Measurements from ENCODE around the gene OSCAR. TPM values are rescaled to one million over a fixed set of nuclear protein-coding genes. Genes with fewer than 3 reads are reported as not detected.

OSCAR gene
- total RNA-seq, 2 donors from 2014 or later = 1.1 to 2.3 TPM

DNA sequence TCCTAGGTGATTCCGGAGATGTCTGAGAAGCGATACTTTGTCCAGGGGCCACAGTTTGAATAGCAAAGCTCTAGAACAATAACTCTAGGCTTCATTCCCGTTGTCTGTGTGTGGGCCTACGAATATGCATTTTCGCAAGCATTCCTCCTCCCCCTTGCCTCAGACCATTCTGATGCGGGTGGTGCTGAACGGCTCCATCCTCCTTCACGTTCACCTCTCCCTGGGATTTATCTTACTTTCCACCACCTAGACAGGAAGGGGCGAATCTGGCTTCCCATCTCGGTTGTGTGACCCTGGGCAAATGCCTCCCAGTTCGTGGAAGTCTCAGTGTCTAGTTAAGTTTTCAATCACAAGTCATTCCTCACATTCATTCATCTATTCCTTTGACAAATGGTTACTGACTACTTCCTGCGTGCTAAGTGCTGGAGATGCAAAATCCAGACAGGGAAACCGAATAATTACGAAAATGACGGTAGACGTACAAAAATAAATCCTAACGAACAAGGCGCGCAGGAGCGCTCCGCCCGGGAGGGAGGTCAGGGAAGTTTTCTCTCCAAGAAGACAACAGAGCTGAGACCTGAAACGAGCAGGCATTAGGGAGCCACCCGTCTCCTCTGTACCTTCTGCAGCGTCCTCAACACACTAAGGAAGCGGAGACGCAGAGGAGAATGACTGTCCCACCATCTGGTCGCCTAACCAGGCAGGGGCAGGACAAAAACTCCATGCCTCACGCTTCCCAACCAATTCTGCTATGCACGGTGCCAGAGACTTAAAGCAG, 35.7 kb upstream of the OSCAR start:
- no peaks in the 10 kb centered on the region for H3K9me3 Mint-ChIP-seq

DNA sequence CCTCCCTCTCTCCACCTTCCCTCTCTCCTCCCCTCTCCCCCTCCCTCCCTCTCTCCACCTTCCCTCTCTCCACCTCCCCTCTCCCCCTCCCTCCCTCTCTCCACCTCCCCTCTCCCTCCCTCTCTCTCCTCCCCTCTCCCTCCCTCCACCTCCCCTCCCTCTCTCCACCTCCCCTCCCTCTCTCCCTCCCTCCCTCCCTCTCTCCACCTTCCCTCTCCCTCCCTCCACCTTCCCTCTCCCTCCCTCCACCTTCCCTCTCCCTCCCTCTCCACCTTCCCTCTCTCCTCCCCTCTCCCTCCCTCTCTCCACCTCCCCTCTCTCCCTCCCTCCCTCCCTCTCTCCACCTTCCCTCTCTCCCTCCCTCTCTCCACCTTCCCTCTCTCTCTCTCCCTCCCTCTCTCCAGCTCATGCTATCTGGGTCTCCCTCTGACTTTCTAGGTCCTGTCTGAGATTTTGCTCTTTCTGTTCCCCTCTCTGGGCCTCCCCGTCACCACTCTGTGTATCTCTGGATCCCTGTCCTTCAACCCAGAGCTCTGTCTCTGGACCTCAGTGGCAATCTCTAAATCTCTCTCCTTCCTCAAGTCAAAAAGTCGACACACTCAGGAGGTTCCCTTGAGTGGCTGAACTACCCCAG, 33.5 kb upstream of the OSCAR start:
- DNase-seq (no peak), ATAC-seq (replicated peaks in 1 of 2) (no peak)
- Mint-ChIP-seq H3K4me3 (no peak overlapping the region), H3K9me3 (no peaks in the 10 kb centered on the region), H3K27me3 (ENCODE audit: low read depth) (no peaks in the 10 kb centered on the region), H3K4me1 (ENCODE audit: low read depth) (peaks cover 19% of the 10 kb centered on the region), H3K27ac (no peak overlapping the region), H3K36me3 (ENCODE audit: insufficient read depth in 2 of 2) (peaks cover 3 to 6% of the 10 kb centered on the region in 2 donors)

More for the DNA sequence above, 35.7 kb upstream of the OSCAR start:
- Mint-ChIP-seq H3K4me1 (ENCODE audit: low read depth) (peaks cover 38% of the 10 kb centered on the region), H3K27me3 (ENCODE audit: low read depth) (no peaks in the 10 kb centered on the region), H3K4me3 (peak overlapping the region; percentile 90 to 97), H3K27ac (no peak overlapping the region), H3K36me3 (ENCODE audit: insufficient read depth in 2 of 2) (peaks cover 6 to 7% of the 10 kb centered on the region in 2 donors)
- no peak for DNase-seq
- ATAC-seq (replicated peaks in 1 of 2) = no peak

DNA sequence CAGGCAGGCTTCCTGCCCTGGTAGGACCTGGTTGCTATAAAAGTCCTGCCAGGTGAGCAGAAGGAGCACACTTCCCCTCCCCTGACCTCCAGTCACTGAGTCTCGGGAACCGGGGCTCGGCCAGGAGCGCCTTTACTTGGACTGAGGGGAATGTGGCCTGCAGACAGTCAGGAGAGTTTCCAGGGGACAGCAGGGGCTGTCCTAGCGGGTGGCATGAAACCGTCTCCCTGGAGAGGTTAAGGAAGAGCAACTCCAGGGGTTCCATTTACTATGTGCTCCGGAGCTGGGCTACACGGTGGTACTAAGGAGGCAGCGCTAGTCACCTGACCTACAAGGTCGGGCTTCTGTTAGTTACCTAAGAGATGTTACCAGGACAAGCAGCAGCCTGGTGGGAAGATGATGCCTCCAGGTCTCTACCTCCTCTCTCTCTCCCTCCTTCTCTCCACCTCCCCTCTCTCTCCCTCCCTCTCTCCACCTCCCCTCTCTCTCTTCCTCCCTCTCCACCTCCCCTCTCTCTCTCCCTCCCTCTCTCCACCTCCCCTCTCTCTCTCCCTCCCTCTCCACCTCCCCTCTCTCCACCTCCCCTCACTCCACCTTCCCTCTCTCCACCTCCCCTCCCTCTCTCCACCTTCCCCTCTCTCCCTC, 32.8 kb upstream of the OSCAR start:
- H3K9me3 Mint-ChIP-seq = no peaks in the 10 kb centered on the region
- H3K4me1 Mint-ChIP-seq (ENCODE audit: low read depth) = peaks cover 13% of the 10 kb centered on the region
- H3K4me3 Mint-ChIP-seq = no peak overlapping the region
- ATAC-seq (replicated peaks in 1 of 2) (no peak), DNase-seq (no peak)
- H3K27ac Mint-ChIP-seq = no peak overlapping the region
- peaks cover 0 to under 1% of the 10 kb centered on the region in 2 donors for H3K36me3 Mint-ChIP-seq (ENCODE audit: insufficient read depth in 2 of 2)
- no peaks in the 10 kb centered on the region for H3K27me3 Mint-ChIP-seq (ENCODE audit: low read depth)

DNA sequence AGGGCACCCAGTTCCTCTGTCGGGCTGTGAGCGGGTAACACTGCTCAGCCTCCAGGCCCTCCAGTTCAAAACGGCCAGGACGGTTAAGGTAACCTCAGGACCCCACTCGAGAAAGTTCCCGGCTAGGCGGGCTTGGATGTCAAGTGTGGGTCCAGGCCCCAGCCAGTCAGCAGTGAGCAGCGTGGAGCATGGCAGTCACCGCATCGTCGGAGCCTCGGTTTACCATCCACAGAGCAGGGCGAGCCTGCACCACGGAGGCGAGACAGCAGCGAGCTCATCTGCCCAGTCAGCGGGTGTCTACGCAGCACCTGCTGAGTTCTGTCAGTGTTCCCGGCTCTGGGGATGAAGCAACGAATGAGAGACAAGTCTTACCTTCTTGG, 29.0 kb upstream of the OSCAR start:
- Mint-ChIP-seq H3K27me3 (ENCODE audit: low read depth) (no peaks in the 10 kb centered on the region), H3K27ac (no peak overlapping the region), H3K9me3 (no peaks in the 10 kb centered on the region), H3K36me3 (ENCODE audit: insufficient read depth in 2 of 2) (peaks cover 0 to 2% of the 10 kb centered on the region in 2 donors), H3K4me3 (no peak overlapping the region), H3K4me1 (ENCODE audit: low read depth) (no peaks in the 10 kb centered on the region)
- no peak for ATAC-seq (replicated peaks in 1 of 2)
- DNase-seq = no peak

DNA sequence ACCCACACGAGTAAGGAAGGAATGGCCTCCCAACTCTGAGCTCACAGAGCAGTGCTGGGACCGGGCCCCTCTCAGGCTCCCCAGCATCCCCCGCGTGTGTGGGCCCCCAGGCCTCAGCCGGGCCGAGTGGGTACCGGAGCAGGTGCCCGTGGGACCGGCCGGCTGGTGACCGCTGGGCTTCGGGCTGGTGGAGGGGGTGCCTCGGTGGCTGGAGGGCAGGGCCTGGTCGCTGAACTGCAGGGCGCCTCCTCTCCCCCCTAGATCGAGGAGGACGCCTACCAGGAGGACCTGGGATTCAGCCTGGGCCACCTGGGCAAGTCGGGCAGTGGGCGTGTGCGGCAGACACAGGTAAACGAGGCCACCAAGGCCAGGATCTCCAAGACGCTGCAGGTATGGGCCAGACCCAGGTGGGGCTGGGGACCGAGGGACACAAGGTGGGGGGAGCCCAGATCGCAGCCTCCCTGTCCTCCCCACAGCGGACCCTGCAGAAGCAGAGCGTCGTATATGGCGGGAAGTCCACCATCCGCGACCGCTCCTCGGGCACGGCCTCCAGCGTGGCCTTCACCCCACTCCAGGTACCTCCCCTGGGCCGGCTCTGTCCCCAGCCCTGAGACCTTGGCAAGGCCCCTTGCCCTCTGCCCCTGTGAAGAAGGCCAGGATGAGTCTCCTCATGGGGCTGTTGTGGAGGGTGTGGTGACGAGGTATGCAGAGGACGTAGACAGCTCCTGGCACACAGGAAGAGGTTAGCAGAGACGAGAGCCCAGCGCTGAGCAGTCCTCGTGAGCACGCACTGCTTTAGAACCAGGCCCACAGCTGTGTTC, 28.4 kb upstream of the OSCAR start:
- no peaks in the 10 kb centered on the region for H3K4me1 Mint-ChIP-seq (ENCODE audit: low read depth)
- no peak for DNase-seq
- no peaks in the 10 kb centered on the region for H3K9me3 Mint-ChIP-seq
- H3K4me3 Mint-ChIP-seq = no peak overlapping the region
- H3K27me3 Mint-ChIP-seq (ENCODE audit: low read depth) = no peaks in the 10 kb centered on the region
- H3K36me3 Mint-ChIP-seq (ENCODE audit: insufficient read depth in 2 of 2) = peaks cover 0 to 2% of the 10 kb centered on the region in 2 donors
- ATAC-seq (replicated peaks in 1 of 2) = no peak
- no peak overlapping the region for H3K27ac Mint-ChIP-seq

DNA sequence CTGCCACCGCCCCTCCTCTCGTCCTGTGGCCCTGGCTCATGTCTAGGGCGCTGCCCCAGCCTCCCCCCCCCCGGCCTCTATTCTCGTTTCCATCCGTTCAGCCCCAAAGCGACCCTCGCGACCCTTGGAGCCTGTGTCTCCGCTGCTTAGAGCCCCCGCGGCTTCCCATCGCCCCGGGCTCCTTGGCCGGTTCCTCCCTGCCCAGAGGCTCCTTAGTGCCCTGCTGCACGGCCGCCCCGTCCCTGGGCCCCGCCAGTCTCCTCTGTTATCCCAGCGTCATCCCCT, 27.8 kb upstream of the OSCAR start:
- H3K27me3 Mint-ChIP-seq (ENCODE audit: low read depth) = no peaks in the 10 kb centered on the region
- no peak for DNase-seq
- H3K9me3 Mint-ChIP-seq = no peaks in the 10 kb centered on the region
- H3K4me1 Mint-ChIP-seq (ENCODE audit: low read depth) = no peaks in the 10 kb centered on the region
- no peak for ATAC-seq (replicated peaks in 1 of 2)
- no peak overlapping the region for H3K4me3 Mint-ChIP-seq
- H3K36me3 Mint-ChIP-seq (ENCODE audit: insufficient read depth in 2 of 2) = peaks cover 0 to 3% of the 10 kb centered on the region in 2 donors
- H3K27ac Mint-ChIP-seq = no peak overlapping the region

DNA sequence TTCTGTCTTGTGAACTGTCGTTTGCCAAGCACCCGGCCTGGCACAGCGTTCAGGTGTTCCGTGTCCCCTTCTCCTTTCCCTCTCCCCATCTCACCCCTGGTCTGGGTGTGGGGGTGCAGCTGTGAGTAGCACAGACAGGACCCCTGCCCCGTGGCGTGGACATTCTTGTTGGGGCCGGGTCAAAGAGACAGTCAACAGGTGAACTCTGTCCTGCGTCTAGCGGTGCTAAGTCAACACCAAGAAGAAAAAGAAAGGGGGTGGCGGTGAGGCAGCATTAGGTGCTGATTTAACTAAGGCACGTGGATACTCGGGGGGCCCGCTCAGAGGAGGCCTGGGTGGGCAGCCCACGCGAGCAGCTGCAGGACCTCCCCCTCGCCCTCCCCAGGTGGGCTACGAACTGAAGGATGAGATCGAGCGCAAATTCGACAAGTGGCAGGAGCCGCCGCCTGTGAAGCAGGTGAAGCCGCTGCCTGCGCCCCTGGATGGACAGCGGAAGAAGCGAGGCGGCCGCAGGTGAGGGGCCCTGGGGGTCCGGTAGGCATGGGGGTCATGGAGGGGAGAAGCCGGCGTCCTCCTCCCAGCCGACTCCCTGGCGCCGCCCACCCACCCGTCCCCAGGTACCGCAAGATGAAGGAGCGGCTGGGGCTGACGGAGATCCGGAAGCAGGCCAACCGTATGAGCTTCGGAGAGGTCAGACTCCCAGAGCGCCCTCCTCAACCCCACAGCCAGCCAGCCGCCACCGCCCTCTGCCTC, 27.3 kb upstream of the OSCAR start:
- Mint-ChIP-seq H3K9me3 (no peaks in the 10 kb centered on the region), H3K4me3 (no peak overlapping the region), H3K36me3 (ENCODE audit: insufficient read depth in 2 of 2) (peaks cover 0 to 5% of the 10 kb centered on the region in 2 donors), H3K27me3 (ENCODE audit: low read depth) (no peaks in the 10 kb centered on the region), H3K4me1 (ENCODE audit: low read depth) (no peaks in the 10 kb centered on the region), H3K27ac (no peak overlapping the region)
- no peak for DNase-seq
- no peak for ATAC-seq (replicated peaks in 1 of 2)

DNA sequence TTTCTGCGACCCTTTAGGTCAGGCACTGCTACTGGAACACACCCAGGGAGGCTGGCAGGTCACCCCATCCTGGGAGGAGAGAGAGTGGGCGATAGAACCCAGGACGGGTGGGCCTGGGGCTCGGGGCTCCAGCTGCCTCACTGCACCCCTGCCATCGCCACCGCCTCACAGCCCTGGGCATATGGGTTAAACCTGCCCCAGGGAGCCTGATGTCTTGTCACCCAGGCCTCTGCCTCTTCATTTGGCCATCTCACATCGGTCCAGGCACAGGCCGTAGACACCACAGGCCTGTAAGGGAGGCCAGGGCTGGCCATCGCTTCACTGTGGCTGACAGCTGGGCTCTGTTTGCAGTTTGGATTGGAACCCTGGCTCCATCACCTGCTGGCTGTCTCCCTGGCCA, 25.1 kb upstream of the OSCAR start:
- ATAC-seq (replicated peaks in 1 of 2) = no peak
- H3K4me3 Mint-ChIP-seq = no peak overlapping the region
- no peaks in the 10 kb centered on the region for H3K4me1 Mint-ChIP-seq (ENCODE audit: low read depth)
- peaks cover 0 to 5% of the 10 kb centered on the region in 2 donors for H3K36me3 Mint-ChIP-seq (ENCODE audit: insufficient read depth in 2 of 2)
- H3K27me3 Mint-ChIP-seq (ENCODE audit: low read depth) = no peaks in the 10 kb centered on the region
- H3K27ac Mint-ChIP-seq = no peak overlapping the region
- DNase-seq = no peak
- no peaks in the 10 kb centered on the region for H3K9me3 Mint-ChIP-seq

DNA sequence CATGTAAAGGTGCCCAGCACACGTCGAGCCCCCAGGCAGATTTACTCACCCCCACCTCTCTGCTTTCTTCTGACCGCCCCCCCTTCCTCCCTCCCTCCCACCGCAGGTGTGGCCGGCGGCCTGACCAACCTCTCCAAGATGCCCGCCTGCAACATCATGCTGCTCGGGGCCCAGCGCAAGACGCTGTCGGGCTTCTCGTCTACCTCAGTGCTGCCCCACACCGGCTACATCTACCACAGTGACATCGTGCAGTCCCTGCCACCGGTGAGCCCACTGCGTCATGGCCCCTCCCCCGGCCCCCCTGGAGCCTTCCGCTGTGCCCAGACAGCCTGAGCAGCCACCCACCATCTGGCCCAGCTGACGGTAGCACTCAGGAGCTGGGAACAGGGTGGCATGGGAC, 23.8 kb upstream of the OSCAR start:
- Mint-ChIP-seq H3K27me3 (ENCODE audit: low read depth) (no peaks in the 10 kb centered on the region), H3K36me3 (ENCODE audit: insufficient read depth in 2 of 2) (peaks cover 0 to 5% of the 10 kb centered on the region in 2 donors), H3K27ac (no peak overlapping the region), H3K9me3 (no peaks in the 10 kb centered on the region), H3K4me3 (no peak overlapping the region), H3K4me1 (ENCODE audit: low read depth) (no peaks in the 10 kb centered on the region)
- no peak for ATAC-seq (replicated peaks in 1 of 2)
- no peak for DNase-seq

DNA sequence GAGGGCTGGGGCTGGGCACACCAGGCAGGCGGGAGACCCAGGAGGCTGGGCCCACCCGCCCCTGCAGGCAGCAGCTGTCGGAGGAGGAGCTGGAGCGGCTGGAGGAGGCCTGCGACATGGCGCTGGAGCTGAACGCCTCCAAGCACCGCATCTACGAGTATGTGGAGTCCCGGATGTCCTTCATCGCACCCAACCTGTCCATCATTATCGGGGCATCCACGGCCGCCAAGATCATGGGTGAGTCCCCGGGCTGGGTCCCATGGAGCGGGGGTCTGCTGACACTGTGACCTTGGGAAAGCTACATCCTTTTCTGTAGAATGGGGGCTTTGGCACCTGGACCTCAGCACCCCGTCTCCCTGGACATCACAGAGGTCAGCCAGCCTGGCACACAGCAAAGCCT, 23.1 kb upstream of the OSCAR start:
- H3K27ac Mint-ChIP-seq = no peak overlapping the region
- ATAC-seq (replicated peaks in 1 of 2) = no peak
- no peak overlapping the region for H3K4me3 Mint-ChIP-seq
- H3K4me1 Mint-ChIP-seq (ENCODE audit: low read depth) = no peaks in the 10 kb centered on the region
- H3K9me3 Mint-ChIP-seq = no peaks in the 10 kb centered on the region
- DNase-seq = no peak
- peaks cover 0 to 5% of the 10 kb centered on the region in 2 donors for H3K36me3 Mint-ChIP-seq (ENCODE audit: insufficient read depth in 2 of 2)
- H3K27me3 Mint-ChIP-seq (ENCODE audit: low read depth) = no peaks in the 10 kb centered on the region

DNA sequence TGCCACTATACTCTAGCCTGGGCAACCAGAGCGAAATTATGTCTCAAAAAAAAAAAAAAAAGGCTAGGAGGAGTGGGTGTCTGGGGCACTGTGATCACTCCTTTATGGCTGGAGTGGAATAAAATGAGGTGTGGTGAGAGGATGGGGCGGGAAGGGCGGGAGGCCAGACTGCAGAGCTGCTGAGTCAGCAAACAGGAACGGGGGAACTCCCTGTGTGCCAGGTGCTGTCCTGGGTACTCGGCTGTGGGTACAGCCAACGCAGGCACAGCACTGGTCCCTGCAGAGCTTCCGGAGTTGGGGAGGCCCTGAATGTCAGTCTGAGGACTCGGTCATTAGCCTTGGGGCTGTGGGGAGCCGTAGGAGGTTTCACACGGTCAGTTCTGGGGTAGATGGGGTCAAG, 20.7 kb upstream of the OSCAR start:
- H3K27me3 Mint-ChIP-seq (ENCODE audit: low read depth) = no peaks in the 10 kb centered on the region
- ATAC-seq (replicated peaks in 1 of 2) = no peak
- DNase-seq = no peak
- H3K27ac Mint-ChIP-seq = no peak overlapping the region
- no peaks in the 10 kb centered on the region for H3K9me3 Mint-ChIP-seq
- H3K4me3 Mint-ChIP-seq = no peak overlapping the region
- peaks cover 0 to 3% of the 10 kb centered on the region in 2 donors for H3K36me3 Mint-ChIP-seq (ENCODE audit: insufficient read depth in 2 of 2)
- H3K4me1 Mint-ChIP-seq (ENCODE audit: low read depth) = peaks cover 12% of the 10 kb centered on the region

DNA sequence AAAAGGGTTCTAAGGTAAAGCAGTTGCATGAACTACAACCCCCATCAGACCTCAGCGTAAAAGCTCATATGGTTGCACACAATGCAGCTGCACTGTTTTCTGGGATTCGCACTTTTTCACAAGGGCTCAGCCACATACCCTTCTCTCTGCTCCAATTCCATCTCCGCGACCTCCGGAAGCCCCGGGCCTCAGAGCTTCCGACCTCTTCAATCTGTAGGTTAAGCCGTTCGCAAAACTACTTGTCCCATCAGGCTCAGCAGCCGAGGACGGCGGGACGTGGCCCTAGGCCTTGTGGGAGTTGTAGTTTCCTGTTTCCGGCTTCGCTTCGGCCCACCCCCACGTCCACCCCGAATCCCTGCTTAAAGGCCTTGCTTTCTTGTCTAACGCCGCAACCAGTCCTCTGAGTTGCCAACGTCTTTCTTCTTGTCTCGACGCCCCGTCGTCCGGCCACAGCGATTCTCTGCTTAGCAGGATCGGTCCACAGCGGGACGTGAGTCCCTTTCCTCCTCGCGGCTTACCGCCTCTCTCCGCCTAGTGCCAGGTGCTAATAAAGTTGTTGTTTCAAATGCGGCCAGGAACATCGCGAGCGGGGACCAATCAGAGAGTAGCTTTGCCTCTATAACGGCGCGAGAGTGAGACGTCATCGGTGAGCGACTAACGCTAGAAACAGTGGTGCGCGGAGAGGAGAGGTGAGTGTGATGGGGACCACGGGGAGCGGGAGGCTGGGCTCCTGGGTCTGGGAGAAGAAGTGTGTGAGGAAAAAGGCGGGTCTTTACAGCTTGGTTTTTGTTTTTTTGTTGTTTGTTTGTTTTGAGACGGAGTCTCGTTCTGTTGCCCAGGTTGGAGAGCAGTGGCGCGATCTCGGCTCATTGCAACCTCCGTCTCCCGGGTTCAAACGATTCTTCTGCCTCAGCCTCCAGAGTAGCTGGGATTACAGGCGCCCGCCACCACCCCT, 14.8 kb upstream of the OSCAR start, which contains the start of the genes PRPF31 and TFPT:
Gene PRPF31, plus strand, starts transcription at position 646 of the 955 bp plus-strand sequence. CDS start 2,525 bp downstream, outside the sequence.
Gene TFPT, minus strand, starts transcription at position 549 of the 955 bp plus-strand sequence. Its CDS starts 388 bp downstream, at position 161.
- H3K36me3 Mint-ChIP-seq (ENCODE audit: insufficient read depth in 2 of 2) = peaks cover 6 to 10% of the 10 kb centered on the region in 2 donors

More for the DNA sequence above, 14.8 kb upstream of the OSCAR start, which contains the start of the genes PRPF31 and TFPT:
- H3K27me3 Mint-ChIP-seq (ENCODE audit: low read depth) = no peaks in the 10 kb centered on the region
- peak; percentile 92 to 96 for ATAC-seq (replicated peaks in 1 of 2)
- H3K4me1 Mint-ChIP-seq (ENCODE audit: low read depth) = peaks cover 41% of the 10 kb centered on the region
- peak; percentile 92 to 95 for DNase-seq
- H3K9me3 Mint-ChIP-seq = no peaks in the 10 kb centered on the region
- H3K4me3 Mint-ChIP-seq = peak within 1 kb of the TSS; percentile 85 to 97
- H3K27ac Mint-ChIP-seq = peak within 1 kb of the TSS; percentile 81

All from activated T-cell treated with anti-CD3 and anti-CD28 coated beads, Interleukin-2, amount 50 U/mL, for 72 hours (primary cell).